GM18505 (cell line): Measurements from ENCODE around the gene RAB19.

Experiments
- ATAC-seq: cut with Tn5 transposase; IDR thresholded peaks from one replicate; pipeline ENCODE4 v1.9.1; 2021; ENCODE audit not compliant: unreplicated experiment
- POLR2A ChIP-seq: IDR thresholded peaks from 4 replicates; pipeline ENCODE4 v1.6.1; 2011; ENCODE audit warnings: borderline replicate concordance; ENCODE audit not compliant: insufficient read depth, insufficient read length; ENCODE audit errors: extremely low read depth

The RAB19 gene, protein sequence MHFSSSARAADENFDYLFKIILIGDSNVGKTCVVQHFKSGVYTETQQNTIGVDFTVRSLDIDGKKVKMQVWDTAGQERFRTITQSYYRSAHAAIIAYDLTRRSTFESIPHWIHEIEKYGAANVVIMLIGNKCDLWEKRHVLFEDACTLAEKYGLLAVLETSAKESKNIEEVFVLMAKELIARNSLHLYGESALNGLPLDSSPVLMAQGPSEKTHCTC

GRCh38 chr7:140403878-140404564 is at the start of gene RAB19:
Gene RAB19 (plus strand): TSS chr7:140404058. CDS start chr7:140407647, 3,589 bp downstream.
- no peak for ATAC-seq
- no peak for TF ChIP-seq POLR2A

DNA sequence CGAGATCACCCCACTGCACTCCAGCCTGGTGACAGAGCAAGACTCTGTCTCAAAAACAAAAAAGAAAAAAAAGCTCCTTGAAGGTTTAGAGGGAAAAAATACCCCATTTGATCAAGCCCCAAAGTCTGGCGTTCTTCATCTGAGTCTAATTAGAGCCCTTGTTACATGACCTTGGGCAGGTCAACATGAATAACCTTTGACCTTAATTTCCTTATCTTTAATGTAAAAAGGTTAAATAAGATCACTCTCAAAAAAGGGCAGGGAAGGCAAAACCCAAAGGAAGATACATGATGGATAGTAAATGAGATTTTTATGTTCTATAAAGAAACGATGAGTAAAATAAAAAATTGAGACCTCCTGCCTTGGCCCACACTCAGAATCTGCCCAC is 45.8 kb upstream of the RAB19 start:
- no peak for TF ChIP-seq POLR2A
- ATAC-seq, result no peak

GRCh38 chr7:140358412-140359051 is 45.3 kb upstream of the RAB19 start:
- ATAC-seq, result no peak
- TF ChIP-seq POLR2A, result no peak

- TF ChIP-seq POLR2A, result no peak
- no peak for ATAC-seq
These were observed 43.1 kb upstream of the RAB19 start for GRCh38 chr7:140360697-140361229.

GRCh38 chr7:140364819-140365218 is 39.0 kb upstream of the RAB19 start:
- ATAC-seq, result no peak
- TF ChIP-seq POLR2A, result no peak

DNA sequence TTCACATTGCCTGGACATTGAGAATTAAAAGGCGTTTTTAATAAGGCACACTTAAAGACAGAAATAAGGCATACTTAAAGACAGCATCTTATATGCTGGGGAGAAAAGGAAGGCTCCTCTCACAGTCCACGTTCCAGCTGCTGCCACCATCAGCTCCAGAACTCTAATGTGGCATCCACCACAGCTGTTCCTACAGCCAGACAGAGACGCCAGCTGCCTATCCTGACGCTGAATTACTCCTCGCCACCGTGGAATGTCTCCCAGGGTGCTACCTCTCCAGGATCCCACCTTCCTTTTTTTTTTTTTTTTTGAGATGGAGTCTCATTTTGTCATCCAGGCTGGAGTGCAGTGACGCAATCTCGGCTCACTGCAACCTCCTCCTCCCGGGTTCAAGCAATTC is 36.3 kb upstream of the RAB19 start:
- TF ChIP-seq POLR2A, result no peak
- ATAC-seq, result no peak

- no peak for ATAC-seq
- no peak for TF ChIP-seq POLR2A
These were observed 34.6 kb upstream of the RAB19 start for GRCh38 chr7:140369294-140369693.

GRCh38 chr7:140375323-140375722 is 28.5 kb upstream of the RAB19 start:
- no peak for ATAC-seq
- TF ChIP-seq POLR2A, result no peak

GRCh38 chr7:140375892-140376730 is 27.7 kb upstream of the RAB19 start:
- TF ChIP-seq POLR2A, result no peak
- no peak for ATAC-seq

- no peak for ATAC-seq
- TF ChIP-seq POLR2A, result no peak
These were observed 19.7 kb upstream of the RAB19 start for GRCh38 chr7:140383954-140384713.

DNA sequence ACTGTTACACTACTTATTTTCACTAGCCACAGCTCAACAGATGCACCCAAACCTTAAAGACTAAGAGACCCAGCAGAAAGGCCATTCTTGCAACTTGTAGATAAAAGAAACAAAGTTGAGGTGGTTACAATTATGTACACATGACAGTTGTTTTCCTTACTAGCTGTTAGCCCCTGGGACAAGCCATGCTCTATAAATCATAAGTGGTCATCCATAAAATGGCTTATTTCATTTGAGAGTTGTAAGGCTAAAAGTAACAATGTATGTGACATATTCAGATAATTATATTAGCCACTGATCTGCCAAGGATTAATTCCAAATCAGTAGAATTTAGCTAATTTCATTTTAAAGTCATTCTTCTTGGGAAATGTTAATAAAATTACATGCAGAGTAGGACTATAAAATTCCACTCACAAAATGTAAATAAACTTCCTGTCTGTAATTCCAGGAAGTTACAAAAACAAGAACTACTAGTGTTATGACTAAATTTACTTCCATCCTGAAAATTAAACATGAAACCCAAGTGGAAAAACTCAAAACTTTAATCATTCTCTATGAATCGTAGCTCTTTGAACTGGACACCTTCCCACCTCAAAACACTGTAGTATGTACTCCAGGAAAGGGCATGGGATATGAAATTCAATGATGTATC is 18.8 kb upstream of the RAB19 start:
- no peak for ATAC-seq
- no peak for TF ChIP-seq POLR2A

DNA sequence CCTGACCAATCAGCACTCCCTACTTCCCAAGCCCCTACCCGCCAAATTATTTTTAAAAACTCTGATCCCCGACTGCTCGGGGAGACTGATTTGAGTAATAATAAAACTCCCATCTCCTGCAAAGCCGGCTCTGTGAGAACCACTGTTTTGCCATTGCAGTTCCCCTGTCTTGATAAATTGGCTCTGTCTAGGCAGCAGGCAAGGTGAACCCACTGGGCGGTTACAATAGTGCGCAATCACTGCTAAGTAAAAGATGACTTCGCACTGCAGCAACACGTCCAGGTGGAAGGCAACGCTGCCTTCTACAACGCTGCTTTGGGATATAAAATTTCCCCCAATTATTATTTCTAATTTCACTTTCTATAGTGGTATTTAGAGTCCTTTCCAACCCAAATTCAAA is 14.4 kb upstream of the RAB19 start:
- TF ChIP-seq POLR2A, result no peak
- no peak for ATAC-seq

DNA sequence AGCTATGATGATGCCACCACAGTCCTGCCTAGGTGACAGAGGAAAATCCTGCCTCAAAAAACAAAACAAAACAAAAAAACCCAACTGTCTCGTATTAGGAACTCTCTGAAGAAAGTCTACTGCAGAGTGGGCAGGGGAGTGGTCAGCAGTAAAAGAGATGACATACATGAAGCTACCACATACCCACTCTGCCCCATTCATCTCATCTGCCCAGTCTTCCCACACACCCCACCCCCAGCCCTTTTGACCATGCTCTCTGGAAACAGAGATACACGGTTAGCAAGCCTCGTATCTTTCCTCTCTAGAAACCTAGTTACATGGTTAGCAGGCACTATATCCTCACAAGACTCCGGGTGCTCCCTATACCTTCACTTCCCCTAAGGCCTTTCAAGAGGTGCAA is 13.8 kb upstream of the RAB19 start:
- no peak for TF ChIP-seq POLR2A
- peak; percentile 24 for ATAC-seq
